ENCODE results near the gene SLC38A9.
A peak's percentile ranks its signal among the peaks of the same experiment; 100 is the strongest.
"Not testable (repeated sequence)": the region's sequence is repeated elsewhere in the genome, so short reads cannot be mapped to it uniquely, and the experiment has no call there.

The SLC38A9 gene

GRCh38 chr5:55706230-55706629 is 5.9 kb downstream of the SLC38A9 start:
- DNase-seq (ENCODE audit: low spot score), result no peak
- TF ChIP-seq CTCF (IDR thresholded peaks at IDR 0.05; ENCODE audit: extremely low read depth, missing control alignments), result no peak

GRCh38 chr5:55702598-55703345 is 9.4 kb downstream of the SLC38A9 start:
- DNase-seq (ENCODE audit: low spot score), result peak; percentile 31
- no peak for TF ChIP-seq CTCF (IDR thresholded peaks at IDR 0.05; ENCODE audit: extremely low read depth, missing control alignments)

- no peak for DNase-seq (ENCODE audit: low spot score)
- no peak for TF ChIP-seq CTCF (IDR thresholded peaks at IDR 0.05; ENCODE audit: extremely low read depth, missing control alignments)
These were observed 10.5 kb downstream of the SLC38A9 start for GRCh38 chr5:55701462-55702103.

- no peak for TF ChIP-seq CTCF (IDR thresholded peaks at IDR 0.05; ENCODE audit: extremely low read depth, missing control alignments)
- DNase-seq (ENCODE audit: low spot score), result no peak
These were observed 11.4 kb downstream of the SLC38A9 start for GRCh38 chr5:55700745-55701144.

GRCh38 chr5:55699041-55699688 is 13.0 kb downstream of the SLC38A9 start:
- DNase-seq (ENCODE audit: low spot score), result peak; percentile 34
- no peak for TF ChIP-seq CTCF (IDR thresholded peaks at IDR 0.05; ENCODE audit: extremely low read depth, missing control alignments)

GRCh38 chr5:55696704-55697103 is 15.4 kb downstream of the SLC38A9 start:
- not testable (repeated sequence) for DNase-seq (ENCODE audit: low spot score)

- peak; percentile 34 for TF ChIP-seq CTCF (IDR thresholded peaks at IDR 0.05; ENCODE audit: extremely low read depth, missing control alignments)
- peak; percentile 24 for DNase-seq (ENCODE audit: low spot score)
These were observed 17.8 kb downstream of the SLC38A9 start for GRCh38 chr5:55694152-55694830.

Data from GM20000 (cell line).